GM19043 (cell line): ENCODE results near the gene ANKRD55.
"Not testable (repeated sequence)": the region's sequence is repeated elsewhere in the genome, so short reads cannot be mapped to it uniquely, and the experiment has no call there.

Experiments used
- ATAC-seq: cut with Tn5 transposase; IDR thresholded peaks from one replicate; pipeline ENCODE4 v1.9.1; 2021; ENCODE audit warnings: low read depth; ENCODE audit not compliant: unreplicated experiment

ANKRD55 gene

DNA sequence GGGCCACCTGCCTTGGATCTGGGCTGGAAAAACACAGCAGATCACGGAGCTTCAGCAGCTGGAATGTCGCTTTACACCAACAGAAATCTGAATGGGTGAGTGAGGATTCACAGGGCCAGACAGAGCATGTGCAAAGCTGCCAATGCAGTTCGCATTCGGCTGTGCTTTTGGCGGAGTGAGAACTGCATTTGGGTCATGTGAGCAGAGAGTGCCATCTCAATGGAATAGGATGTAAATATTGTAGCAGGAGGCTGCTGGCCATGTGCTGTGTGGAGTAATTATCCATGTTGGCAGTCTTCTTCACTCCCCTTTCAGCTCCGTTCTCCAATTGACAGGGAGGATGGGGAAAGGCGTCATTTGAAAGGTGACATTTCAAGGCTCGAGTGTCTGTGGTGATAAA lies at the start of gene ANKRD55:
TSS of gene ANKRD55 (minus strand) at position 101 of the 400 bp plus-strand sequence. CDS start 417 bp downstream, outside the sequence.
- ATAC-seq: no peak

DNA sequence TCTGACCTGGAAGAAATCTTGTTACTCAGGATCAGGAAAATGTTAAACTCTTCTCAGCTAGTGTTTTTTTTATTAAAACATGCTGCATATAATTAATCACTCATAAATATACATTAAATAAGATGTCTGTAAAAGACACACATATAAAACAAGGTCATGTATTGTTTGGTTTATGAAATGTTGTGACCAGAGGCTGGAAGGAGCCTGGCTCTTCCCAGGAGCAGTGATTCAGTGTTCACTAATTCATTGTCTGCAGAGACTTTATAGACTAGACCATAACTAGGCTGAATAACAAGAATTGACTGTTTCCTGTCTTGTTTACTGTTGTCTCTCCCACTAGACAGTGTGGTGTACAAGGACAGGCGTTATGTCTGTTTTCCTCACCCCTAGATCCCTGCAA lies 49.1 kb upstream of the ANKRD55 start:
- ATAC-seq: no peak

DNA sequence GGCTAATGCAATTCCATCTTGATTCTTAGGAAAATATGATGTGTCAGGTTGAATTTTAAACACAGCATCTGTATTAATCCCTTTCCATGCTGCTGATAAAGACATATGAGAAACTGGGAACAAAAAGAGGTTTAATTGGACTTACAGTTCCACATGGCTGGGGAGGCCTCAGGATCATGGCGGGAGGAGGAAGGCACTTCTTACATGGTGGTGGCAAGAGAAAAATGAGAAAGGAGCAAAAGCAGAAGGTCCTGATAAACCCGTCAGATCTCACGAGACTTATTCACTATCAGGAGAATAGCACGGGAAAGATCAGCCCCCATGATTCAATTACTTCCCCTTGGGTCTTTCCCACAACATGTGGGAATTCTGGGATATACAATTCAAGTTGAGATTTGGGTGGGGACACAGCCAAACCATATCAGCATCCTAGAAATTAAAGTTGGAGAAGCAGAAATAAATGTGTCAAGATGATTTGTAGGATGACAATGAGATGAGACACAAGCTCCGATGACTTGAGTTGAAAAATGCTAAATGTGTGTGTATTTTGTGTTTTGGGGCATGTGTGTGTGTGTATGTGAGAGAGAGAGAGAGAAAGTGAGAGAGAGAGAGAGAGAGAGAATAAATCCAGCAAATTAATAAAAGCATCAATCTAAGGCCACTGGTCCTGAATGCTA lies 48.5 kb upstream of the ANKRD55 start:
- no peak for ATAC-seq

- ATAC-seq: no peak
Measured at GRCh38 chr5:56279979-56280378, 46.8 kb upstream of the ANKRD55 start.

DNA sequence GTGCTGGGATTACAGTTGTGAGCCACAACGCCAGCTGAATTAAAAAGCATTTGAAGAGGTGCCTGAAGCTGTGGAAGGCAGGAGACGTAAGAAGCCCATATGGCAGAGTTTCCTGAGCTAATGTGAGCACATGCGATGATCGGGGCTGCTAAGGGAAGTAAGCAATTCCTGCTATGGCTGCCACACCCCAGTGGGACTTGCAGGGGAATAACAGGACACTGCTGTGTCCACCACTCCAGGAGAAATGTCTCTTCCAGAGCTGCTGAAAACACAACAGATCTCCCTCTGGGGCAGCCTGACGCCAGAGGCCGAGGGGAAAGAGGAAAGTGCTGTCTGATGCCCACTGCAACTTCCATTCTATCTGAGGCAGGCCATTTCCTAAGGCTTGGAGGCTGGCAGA lies 46.2 kb upstream of the ANKRD55 start:
- ATAC-seq: no peak

DNA sequence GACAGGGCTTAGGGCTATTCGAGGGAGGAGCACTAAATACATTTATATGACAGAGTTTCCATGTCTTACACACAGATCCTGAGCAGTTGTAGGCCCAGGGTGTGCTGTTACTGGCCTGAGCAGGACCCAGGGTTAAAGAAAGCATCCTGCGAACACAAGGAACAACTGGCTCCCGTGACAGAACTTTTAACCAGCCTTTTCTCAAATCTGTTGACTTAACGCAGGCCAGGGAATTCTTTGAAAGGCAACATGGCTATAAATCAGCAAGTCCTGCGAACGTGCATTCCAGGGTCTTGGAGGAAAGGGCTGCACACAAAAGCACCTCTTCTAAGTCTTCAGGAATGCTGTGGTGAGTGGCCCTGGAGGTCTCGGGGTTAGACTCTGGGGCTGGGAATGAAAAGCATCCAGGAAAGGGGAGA lies 45.2 kb upstream of the ANKRD55 start:
- no peak for ATAC-seq

GRCh38 chr5:56277573-56277972 lies 44.4 kb upstream of the ANKRD55 start:
- no peak for ATAC-seq

- ATAC-seq: no peak
Measured at GRCh38 chr5:56273376-56273955, 40.3 kb upstream of the ANKRD55 start.

DNA sequence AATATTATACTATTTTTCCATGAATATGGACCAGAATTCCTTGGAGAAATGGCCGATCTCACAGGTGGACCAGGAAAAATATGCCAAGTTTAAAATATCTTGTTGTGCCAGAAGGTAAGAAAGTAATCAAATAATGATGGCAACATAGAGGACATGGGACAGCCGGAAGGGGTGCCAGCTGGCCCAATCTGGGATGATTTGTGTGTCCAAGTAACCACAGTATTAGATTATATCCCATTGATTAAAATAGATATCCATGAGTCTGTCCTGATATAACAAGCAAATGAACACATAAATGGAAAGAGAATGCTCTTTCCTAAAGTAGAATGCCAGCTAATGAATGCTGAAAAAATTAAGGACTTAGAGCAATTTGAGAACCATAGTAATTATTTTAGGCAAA lies 39.6 kb upstream of the ANKRD55 start:
- ATAC-seq: no peak

DNA sequence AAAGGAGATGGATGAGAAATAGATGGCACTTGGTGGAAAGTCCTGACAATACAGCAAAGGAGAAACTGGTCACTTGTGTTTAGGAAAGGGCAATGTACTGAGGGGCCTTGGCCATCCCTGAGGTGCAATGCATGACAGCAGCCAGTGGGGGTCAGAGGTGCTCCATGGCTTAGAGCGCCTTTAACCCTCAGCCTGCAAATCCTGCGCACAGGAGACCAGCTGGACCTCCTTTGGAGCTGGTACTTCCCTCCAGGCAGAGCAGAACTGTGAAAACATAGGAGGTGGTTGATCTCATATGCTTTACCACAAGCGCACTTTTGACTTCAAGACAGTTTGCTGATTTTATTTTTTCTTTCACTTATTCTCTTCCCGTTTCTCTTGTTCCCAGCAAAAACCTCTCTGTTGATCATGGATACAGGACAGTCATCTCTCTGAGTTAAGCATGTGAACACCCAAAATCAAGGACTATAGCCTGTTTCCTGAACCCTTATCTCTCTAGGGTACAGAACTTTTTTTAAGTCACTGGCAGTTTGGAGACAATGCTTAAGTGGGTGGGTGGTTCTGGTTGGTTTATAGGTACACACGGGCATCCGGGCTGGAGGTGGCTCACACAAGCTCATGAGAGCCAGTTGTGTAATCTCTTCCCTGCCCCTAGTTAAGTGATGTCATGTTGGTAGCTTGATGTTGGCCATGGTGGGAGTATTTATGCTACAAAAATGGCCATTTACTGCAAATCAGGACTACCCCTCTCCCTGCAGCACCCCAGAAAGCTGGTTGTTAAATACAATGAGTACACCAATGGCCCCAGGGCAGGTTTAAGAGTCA lies 37.6 kb upstream of the ANKRD55 start:
- peak; percentile 94 for ATAC-seq

- ATAC-seq: no peak
Measured at GRCh38 chr5:56270058-56270457, 36.9 kb upstream of the ANKRD55 start.

DNA sequence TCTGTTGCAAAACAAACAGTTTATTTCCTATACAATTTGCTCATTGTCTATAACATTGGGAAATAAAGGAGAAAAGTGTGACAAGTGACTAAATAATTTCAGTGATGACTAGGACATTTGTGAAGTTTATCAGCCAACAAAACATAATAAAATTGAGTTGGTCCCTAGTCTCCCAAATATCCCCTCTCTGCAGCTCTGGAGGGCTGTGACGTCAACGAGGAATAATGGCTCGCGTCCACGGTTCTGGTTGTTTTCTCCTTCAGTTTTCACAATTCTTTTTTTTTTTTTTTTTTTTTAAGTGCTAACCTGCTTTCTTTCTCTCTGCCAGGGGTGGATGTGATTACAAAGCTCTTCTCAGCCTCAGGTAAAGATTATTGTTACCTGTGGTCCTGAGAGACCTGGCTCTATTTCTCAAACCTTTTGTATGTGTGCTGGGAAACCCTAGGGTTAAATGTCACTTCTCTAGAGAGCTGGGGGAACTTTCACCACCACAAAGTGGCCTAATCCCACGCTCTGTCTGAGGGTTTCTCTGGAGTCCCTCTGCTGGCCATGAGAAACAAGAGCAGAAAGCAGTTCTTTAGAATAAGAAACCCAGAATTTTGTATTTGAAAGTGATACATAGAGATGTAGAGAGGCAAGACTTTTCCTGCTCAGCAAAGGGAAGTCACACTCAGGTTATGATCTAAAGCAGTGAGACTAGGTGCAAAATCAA lies 36.2 kb upstream of the ANKRD55 start:
- ATAC-seq: no peak

- ATAC-seq: not testable (repeated sequence)
Measured at GRCh38 chr5:56268707-56269106, 35.6 kb upstream of the ANKRD55 start.

GRCh38 chr5:56267856-56268255 lies 34.7 kb upstream of the ANKRD55 start:
- no peak for ATAC-seq

DNA sequence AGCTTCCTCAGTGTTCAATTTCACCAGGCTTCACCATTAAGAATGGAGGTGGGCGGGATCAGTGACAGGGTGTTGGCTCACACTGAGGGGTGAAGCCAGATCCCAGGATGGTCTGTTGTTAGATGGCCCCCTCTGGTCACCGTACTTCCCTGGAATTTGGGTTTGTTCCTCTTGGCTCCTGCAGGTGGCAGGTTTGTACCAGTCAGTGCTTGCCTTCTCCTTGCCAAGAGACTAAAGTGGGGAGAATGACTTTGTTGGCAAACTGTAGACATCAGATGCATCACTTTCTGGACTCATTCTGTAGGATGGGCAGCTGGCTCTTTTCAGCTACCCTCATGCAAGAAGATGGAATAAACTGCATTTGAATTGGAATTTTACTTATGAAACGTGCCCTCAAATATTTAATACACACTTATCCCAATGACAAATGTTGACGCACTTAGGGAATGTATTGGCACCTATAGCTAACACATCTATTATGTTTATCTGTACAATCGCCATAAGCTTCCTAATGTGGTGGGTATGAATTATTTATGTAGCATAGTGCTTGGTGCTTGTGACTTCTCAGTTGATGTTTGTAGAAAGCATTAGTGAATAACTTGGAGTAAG lies 31.4 kb upstream of the ANKRD55 start:
- ATAC-seq: no peak

GRCh38 chr5:56262279-56262678 lies 29.1 kb upstream of the ANKRD55 start:
- ATAC-seq: no peak

DNA sequence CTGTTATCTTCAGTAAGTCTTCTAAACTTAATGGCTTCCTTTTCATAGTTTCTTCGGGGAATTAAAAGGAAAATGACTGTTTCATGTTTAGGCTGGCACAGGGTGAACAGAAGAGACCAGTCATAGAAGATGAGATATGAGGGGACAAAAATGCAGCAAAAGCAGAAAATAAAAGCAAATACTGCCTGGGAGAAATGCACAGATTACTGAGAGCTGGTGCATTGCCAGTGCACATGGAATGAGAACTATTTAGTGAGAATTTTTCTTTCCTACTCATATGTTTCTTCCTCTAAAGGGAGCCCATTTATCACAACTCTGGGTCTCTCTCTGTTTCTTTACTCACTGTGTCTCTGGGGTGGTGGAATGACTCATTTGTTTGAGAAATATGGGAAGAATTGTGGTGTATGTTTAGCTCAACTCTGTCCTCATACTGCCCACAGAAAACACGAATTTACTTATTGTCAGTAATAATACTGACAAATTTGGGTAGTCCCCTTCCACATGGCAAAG lies 25.9 kb upstream of the ANKRD55 start:
- no peak for ATAC-seq

DNA sequence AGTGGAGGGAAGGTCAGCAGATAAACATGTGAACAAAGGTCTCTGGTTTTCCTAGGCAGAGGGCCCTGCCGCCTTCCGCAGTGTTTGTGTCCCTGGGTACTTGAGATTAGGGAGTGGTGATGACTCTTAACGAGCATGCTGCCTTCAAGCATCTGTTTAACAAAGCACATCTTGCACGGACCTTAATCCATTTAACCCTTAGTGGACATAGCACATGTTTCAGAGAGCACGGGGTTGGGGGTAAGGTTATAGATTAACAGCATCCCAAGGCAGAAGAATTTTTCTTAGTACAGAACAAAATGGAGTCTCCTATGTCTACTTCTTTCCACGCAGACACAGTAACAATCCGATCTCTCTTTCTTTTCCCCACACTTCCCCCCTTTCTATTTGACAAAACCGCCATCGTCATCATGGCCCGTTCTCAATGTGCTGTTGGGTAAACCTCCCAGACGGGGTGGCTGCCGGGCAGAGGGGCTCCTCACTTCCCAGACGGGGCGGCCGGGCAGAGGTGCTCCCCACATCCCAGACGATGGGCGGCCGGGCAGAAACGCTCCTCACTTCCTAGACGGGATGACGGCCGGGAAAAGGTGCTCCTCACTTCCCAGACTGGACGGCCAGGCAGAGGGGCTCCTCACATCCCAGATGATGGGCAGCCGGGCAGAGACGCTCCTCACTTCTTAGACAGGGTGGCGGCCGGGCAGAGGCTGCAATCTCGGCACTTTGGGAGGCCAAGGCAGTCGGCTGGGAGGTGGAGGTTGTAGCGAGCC lies 24.8 kb upstream of the ANKRD55 start:
- ATAC-seq: not testable (repeated sequence)

DNA sequence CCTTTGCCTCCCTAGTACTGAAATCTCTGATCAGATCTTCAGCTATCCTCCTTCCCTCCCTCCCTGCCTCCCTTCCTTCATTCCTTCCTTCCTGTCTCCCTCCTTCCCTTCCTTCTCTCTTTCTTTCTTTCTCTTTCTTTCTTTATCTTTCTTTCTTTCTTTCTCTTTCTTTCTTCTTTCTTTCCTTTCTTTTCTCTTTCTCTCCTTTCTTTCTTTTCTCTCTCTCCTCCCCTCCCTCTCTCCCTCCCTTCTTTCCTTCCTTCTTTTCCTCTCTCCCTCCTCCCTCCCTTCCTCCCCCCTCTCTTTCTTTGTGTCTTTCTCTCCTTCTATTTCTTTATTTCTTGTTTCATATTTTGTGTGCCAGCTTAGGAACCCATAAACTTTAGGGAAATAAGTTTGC lies 23.9 kb upstream of the ANKRD55 start:
- ATAC-seq: no peak

DNA sequence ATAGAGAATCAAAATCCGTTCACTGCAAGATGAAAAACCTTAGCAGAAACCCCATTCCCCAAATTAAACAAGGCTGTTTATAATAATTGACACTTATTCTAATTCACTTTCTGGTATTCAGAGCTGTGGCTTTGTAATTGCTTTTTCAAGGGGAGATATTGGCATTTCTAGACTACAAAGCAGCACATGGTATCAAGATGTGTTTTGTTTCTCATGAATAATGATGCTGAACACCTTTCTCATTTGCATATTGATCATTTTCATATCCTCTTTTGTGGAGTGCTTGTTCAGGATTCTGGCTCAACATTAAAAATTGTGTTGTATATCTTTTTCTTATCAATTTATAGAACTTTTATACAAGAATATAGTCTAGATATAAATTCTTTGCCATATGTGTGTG lies 22.4 kb upstream of the ANKRD55 start:
- ATAC-seq: no peak
